Measurements from ENCODE around the gene CHI3L2.

GRCh38 chr1:111267801-111268508 is 40.4 kb downstream of the CHI3L2 start:
- TF ChIP-seq, protein P1, sequence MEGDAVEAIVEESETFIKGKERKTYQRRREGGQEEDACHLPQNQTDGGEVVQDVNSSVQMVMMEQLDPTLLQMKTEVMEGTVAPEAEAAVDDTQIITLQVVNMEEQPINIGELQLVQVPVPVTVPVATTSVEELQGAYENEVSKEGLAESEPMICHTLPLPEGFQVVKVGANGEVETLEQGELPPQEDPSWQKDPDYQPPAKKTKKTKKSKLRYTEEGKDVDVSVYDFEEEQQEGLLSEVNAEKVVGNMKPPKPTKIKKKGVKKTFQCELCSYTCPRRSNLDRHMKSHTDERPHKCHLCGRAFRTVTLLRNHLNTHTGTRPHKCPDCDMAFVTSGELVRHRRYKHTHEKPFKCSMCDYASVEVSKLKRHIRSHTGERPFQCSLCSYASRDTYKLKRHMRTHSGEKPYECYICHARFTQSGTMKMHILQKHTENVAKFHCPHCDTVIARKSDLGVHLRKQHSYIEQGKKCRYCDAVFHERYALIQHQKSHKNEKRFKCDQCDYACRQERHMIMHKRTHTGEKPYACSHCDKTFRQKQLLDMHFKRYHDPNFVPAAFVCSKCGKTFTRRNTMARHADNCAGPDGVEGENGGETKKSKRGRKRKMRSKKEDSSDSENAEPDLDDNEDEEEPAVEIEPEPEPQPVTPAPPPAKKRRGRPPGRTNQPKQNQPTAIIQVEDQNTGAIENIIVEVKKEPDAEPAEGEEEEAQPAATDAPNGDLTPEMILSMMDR (IDR thresholded peaks at IDR 0.05), result no peak
- no peak for TF ChIP-seq POLR2A (IDR thresholded peaks at IDR 0.05)

All from heart left ventricle (tissue), 13 donors.